ENCODE results near the gene C16orf46.

The C16orf46 gene

GRCh38 chr16:81040131-81040530 lies 36.9 kb downstream of the C16orf46 start:
- H3K4me1 ChIP-seq (ENCODE audit: control insufficient read depth, insufficient read depth, low read length): no peaks in the 10 kb centered on the region
- H3K36me3 ChIP-seq (ENCODE audit: control insufficient read depth, insufficient read depth, low read length): peaks cover 8% of the 10 kb centered on the region
- H3K9me3 ChIP-seq (ENCODE audit: control insufficient read depth, insufficient read depth, low read length): no peaks in the 10 kb centered on the region
- no peak overlapping the region for H3K4me3 ChIP-seq (ENCODE audit: low read depth, low read length)
- H3K9ac ChIP-seq (ENCODE audit: low read depth, low read length): no peak overlapping the region
- H3K27me3 ChIP-seq (ENCODE audit: control insufficient read depth, insufficient read depth, low read length): no peaks in the 10 kb centered on the region

DNA sequence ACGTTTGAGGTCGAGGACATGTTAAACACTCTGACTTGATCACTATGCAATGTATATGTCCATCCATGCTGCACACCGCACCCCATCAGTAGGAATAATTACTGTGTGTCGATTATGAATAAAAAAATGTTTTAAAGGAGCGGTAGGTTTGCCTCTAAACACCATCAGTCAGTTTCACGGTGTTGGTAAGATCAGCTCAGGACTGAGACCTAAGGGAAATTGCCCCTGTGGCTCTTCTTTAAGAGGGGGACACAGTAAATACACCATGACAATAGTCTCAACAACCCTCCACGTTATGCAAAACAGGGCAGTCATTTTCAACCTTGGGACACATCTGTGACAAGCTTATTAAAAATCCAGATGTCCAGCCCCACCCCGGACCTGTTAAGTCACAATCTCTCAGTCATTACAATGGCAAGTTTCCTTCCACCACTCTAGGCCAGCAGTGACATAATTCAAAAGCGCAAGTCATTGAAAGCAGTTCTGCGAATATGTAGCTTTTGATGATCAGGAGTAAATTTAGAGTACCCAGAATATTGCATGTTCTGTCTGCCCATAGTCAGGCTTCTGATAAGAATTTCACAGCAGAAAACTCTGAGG lies 40.2 kb downstream of the C16orf46 start:
- no peaks in the 10 kb centered on the region for H3K9me3 ChIP-seq (ENCODE audit: control insufficient read depth, insufficient read depth, low read length)
- H3K4me1 ChIP-seq (ENCODE audit: control insufficient read depth, insufficient read depth, low read length): no peaks in the 10 kb centered on the region
- no peaks in the 10 kb centered on the region for H3K27me3 ChIP-seq (ENCODE audit: control insufficient read depth, insufficient read depth, low read length)
- peak overlapping the region; percentile 60 for H3K9ac ChIP-seq (ENCODE audit: low read depth, low read length)
- H3K4me3 ChIP-seq (ENCODE audit: low read depth, low read length): peak overlapping the region; percentile 62
- H3K36me3 ChIP-seq (ENCODE audit: control insufficient read depth, insufficient read depth, low read length): peaks cover 7% of the 10 kb centered on the region

DNA sequence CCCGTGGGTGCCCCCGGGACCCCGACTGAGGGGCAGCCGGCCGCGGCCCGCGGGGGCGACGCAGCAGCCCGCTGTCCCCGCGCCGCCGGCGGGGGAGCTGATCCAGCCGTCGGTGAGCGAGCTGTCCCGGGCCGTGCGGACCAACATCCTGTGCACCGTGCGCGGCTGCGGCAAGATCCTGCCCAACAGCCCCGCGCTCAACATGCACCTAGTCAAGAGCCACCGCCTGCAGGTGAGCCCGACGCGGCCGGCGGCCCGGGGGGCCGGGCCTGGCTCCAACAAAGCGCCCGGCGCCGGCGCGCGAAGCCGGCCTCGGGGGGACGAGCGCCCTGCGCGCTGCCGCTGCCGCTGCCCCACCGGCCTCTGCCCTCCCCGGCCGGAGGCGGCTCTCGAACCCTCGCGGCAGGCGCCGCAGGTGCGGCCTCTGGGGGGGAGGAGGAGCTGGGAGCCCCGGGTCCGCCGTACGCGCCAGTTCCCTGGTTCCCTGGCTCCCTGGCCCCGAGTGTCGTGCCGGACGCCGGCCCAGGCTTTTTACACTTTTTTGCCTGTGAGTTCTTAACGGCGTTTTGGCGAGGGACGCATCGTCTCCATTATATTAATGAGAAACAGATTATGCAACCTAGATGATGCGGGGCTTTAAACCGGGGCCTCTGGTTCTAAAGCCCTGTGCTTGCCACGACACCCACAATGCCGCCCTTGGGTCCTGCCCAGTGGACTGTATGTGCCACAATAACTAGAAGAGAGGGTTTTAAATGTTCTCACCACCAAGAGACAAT lies 40.9 kb downstream of the C16orf46 start:
- Histone ChIP-seq H3K4me3 (ENCODE audit: low read depth, low read length) (peak overlapping the region; percentile 62), H3K27me3 (ENCODE audit: control insufficient read depth, insufficient read depth, low read length) (no peaks in the 10 kb centered on the region), H3K36me3 (ENCODE audit: control insufficient read depth, insufficient read depth, low read length) (peaks cover 7% of the 10 kb centered on the region)

DNA sequence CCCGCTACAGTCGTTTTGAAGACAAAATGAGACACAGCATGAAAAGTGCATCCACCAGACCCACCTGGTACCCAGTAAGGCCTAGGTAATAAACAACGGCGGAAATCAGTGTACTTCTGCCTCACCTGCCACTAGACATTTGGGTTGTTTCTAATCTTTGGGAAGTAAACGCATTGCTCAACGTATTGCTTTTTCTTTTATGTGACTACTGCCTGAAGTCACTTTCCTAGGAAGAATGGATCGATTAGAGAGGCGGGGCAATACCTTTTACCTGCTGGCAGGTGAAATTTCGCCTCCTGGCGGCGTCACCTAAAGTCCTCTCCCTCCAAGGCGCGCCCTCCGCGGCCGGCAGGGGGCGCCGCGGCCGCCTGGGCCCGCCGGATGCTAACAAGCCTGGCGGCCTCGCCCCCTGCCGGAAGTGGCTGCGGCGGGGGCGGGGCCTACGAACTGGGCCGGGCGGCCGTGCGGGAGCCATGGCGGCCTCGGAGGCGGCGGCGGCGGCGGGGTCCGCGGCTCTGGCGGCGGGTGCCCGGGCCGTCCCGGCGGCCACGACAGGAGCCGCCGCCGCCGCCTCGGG lies 41.6 kb downstream of the C16orf46 start, which contains the start of gene ATMIN:
Gene ATMIN (plus strand): TSS at position 445 of the 577 bp plus-strand sequence. CDS start 29 bp downstream, at position 474.
- H3K27me3 ChIP-seq (ENCODE audit: control insufficient read depth, insufficient read depth, low read length): no peaks in the 10 kb centered on the region
- H3K4me1 ChIP-seq (ENCODE audit: control insufficient read depth, insufficient read depth, low read length): no peaks in the 10 kb centered on the region
- peak within 1 kb of the TSS; percentile 60 for H3K9ac ChIP-seq (ENCODE audit: low read depth, low read length)
- peak within 1 kb of the TSS; percentile 62 for H3K4me3 ChIP-seq (ENCODE audit: low read depth, low read length)
- no peaks in the 10 kb centered on the region for H3K9me3 ChIP-seq (ENCODE audit: control insufficient read depth, insufficient read depth, low read length)
- H3K36me3 ChIP-seq (ENCODE audit: control insufficient read depth, insufficient read depth, low read length): peaks cover 7% of the 10 kb centered on the region

More for the DNA sequence above, 40.9 kb downstream of the C16orf46 start:
- Histone ChIP-seq H3K9ac (ENCODE audit: low read depth, low read length) (peak overlapping the region; percentile 60), H3K4me1 (ENCODE audit: control insufficient read depth, insufficient read depth, low read length) (no peaks in the 10 kb centered on the region), H3K9me3 (ENCODE audit: control insufficient read depth, insufficient read depth, low read length) (no peaks in the 10 kb centered on the region)

- no peaks in the 10 kb centered on the region for H3K9me3 ChIP-seq (ENCODE audit: control insufficient read depth, insufficient read depth, low read length)
- H3K4me3 ChIP-seq (ENCODE audit: low read depth, low read length): no peak overlapping the region
- H3K36me3 ChIP-seq (ENCODE audit: control insufficient read depth, insufficient read depth, low read length): peaks cover 18% of the 10 kb centered on the region
- H3K9ac ChIP-seq (ENCODE audit: low read depth, low read length): no peak overlapping the region
- H3K4me1 ChIP-seq (ENCODE audit: control insufficient read depth, insufficient read depth, low read length): no peaks in the 10 kb centered on the region
- H3K27me3 ChIP-seq (ENCODE audit: control insufficient read depth, insufficient read depth, low read length): no peaks in the 10 kb centered on the region
These were observed 47.0 kb downstream of the C16orf46 start for GRCh38 chr16:81029930-81030604.

GRCh38 chr16:81026429-81026828 lies 50.6 kb downstream of the C16orf46 start:
- Histone ChIP-seq H3K4me3 (ENCODE audit: low read depth, low read length) (no peak overlapping the region), H3K36me3 (ENCODE audit: control insufficient read depth, insufficient read depth, low read length) (peaks cover 26% of the 10 kb centered on the region), H3K4me1 (ENCODE audit: control insufficient read depth, insufficient read depth, low read length) (no peaks in the 10 kb centered on the region), H3K9ac (ENCODE audit: low read depth, low read length) (no peak overlapping the region), H3K9me3 (ENCODE audit: control insufficient read depth, insufficient read depth, low read length) (no peaks in the 10 kb centered on the region), H3K27me3 (ENCODE audit: control insufficient read depth, insufficient read depth, low read length) (no peaks in the 10 kb centered on the region)

GRCh38 chr16:81018496-81018895 lies 58.5 kb downstream of the C16orf46 start:
- Histone ChIP-seq H3K27me3 (ENCODE audit: control insufficient read depth, insufficient read depth, low read length) (no peaks in the 10 kb centered on the region), H3K9ac (ENCODE audit: low read depth, low read length) (no peak overlapping the region), H3K4me1 (ENCODE audit: control insufficient read depth, insufficient read depth, low read length) (no peaks in the 10 kb centered on the region), H3K36me3 (ENCODE audit: control insufficient read depth, insufficient read depth, low read length) (peaks cover 32% of the 10 kb centered on the region), H3K9me3 (ENCODE audit: control insufficient read depth, insufficient read depth, low read length) (no peaks in the 10 kb centered on the region), H3K4me3 (ENCODE audit: low read depth, low read length) (no peak overlapping the region)

DNA sequence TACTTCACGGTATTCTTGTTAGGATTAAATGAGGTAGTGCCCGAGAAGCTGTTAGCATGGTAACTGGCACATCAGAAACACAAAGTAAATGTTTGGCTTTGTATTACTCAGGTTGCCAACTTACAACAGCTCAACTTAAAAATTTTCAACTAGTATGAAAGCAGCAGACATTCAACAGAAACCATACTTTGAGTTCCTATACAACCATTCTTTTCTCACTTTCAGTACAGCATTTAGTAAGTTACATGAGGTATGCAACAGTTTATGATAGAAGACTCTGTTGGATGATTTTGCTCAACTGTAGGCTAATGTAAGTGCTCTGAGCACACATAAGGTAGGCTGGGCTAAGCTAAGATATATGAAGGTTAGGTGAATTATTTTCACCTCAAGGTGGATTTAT lies 62.4 kb downstream of the C16orf46 start:
- Histone ChIP-seq H3K4me1 (ENCODE audit: control insufficient read depth, insufficient read depth, low read length) (no peaks in the 10 kb centered on the region), H3K9ac (ENCODE audit: low read depth, low read length) (no peak overlapping the region), H3K27me3 (ENCODE audit: control insufficient read depth, insufficient read depth, low read length) (no peaks in the 10 kb centered on the region), H3K4me3 (ENCODE audit: low read depth, low read length) (no peak overlapping the region), H3K9me3 (ENCODE audit: control insufficient read depth, insufficient read depth, low read length) (no peaks in the 10 kb centered on the region), H3K36me3 (ENCODE audit: control insufficient read depth, insufficient read depth, low read length) (peaks cover 17% of the 10 kb centered on the region)

GRCh38 chr16:81012974-81013373 lies 64.1 kb downstream of the C16orf46 start:
- H3K4me1 ChIP-seq (ENCODE audit: control insufficient read depth, insufficient read depth, low read length): no peaks in the 10 kb centered on the region
- H3K4me3 ChIP-seq (ENCODE audit: low read depth, low read length): no peak overlapping the region
- peaks cover 13% of the 10 kb centered on the region for H3K36me3 ChIP-seq (ENCODE audit: control insufficient read depth, insufficient read depth, low read length)
- H3K9ac ChIP-seq (ENCODE audit: low read depth, low read length): no peak overlapping the region
- H3K27me3 ChIP-seq (ENCODE audit: control insufficient read depth, insufficient read depth, low read length): no peaks in the 10 kb centered on the region
- H3K9me3 ChIP-seq (ENCODE audit: control insufficient read depth, insufficient read depth, low read length): no peaks in the 10 kb centered on the region
